IMR-90 (cell line): ENCODE data around the gene PROX2.

Experiments used
- POLR2A ChIP-seq: IDR thresholded peaks from 2 replicates; pipeline ENCODE4 v1.6.1; 2012; ENCODE audit warnings: mild to moderate bottlenecking, low read depth, low read length
- TF ChIP-seq, protein P1 (sequence below): conservative IDR thresholded peaks from 2 replicates; pipeline ENCODE4 v1.5.1; 2012; ENCODE audit warnings: mild to moderate bottlenecking, low read depth, low read length, improper control_type of control experiment

DNA sequence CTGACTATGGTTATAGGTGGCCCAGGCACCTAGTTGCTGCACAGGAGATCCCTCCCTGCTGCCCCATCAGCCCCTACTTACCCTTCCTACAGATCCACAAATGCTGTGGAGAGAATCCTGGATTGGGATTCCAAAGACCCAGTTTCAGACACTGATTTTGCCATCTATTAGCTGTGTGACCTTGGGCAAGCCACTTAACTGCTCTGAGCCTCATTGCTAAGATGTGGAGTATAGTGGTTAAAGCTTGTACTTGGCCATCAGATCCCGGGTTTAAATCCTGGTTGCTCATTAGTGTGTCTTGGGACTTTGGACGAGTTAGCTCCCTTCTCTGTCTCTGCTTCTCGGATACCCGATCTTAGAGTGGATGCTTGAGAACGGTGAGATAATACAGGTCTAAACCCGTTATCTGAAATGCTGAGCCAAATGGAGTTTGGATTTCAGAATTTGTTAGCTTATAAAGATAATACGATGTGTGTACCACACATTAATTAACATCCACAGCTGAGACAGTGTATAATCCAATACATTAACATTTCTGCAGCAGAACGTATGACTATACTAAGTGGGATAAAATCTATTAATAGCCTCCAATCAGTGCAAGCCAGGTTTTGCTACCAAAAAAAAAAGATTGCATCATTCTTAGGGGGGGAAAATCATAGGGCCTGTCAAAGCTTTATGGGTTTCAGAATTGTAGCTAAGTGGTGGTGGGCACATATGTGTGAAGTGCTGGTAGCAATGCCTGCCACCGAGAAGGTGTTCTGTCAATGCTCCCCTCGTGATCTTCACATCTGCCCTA, 16.0 kb downstream of the PROX2 start:
- TF ChIP-seq, protein P1, sequence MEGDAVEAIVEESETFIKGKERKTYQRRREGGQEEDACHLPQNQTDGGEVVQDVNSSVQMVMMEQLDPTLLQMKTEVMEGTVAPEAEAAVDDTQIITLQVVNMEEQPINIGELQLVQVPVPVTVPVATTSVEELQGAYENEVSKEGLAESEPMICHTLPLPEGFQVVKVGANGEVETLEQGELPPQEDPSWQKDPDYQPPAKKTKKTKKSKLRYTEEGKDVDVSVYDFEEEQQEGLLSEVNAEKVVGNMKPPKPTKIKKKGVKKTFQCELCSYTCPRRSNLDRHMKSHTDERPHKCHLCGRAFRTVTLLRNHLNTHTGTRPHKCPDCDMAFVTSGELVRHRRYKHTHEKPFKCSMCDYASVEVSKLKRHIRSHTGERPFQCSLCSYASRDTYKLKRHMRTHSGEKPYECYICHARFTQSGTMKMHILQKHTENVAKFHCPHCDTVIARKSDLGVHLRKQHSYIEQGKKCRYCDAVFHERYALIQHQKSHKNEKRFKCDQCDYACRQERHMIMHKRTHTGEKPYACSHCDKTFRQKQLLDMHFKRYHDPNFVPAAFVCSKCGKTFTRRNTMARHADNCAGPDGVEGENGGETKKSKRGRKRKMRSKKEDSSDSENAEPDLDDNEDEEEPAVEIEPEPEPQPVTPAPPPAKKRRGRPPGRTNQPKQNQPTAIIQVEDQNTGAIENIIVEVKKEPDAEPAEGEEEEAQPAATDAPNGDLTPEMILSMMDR, result no peak
- no peak for TF ChIP-seq POLR2A
